Lower leg skin (tissue), 4 donors: ENCODE results near the gene DPP10. TPM values are rescaled to one million over a fixed set of nuclear protein-coding genes. Genes with fewer than 3 reads are reported as not detected.

Source experiments
- DNase-seq, 2 donors: peaks; one replicate each; pipeline ENCODE4 v3.0.0-alpha.2; 2019; ENCODE audit warnings: low spot score in 2 of 2
- H3K4me3 ChIP-seq: fragments of 200-600 bp; sonication (generic); 2 replicates; pipeline ENCODE4 v1.5.1; 2017; ENCODE audit warnings: mild to moderate bottlenecking, low read depth; ENCODE audit not compliant: poor library complexity, severe bottlenecking
- CTCF ChIP-seq, 3 donors: fragments of 450-650 bp; IDR thresholded peaks; one replicate each; pipeline ENCODE4 v1.5.1; 2016; ENCODE audit warnings: antibody characterized with exemption in 3 of 3, mild to moderate bottlenecking in 3 of 3, moderate library complexity in 2 of 3
- POLR2A ChIP-seq, 2 donors: fragments of 450-650 bp; IDR thresholded peaks; one replicate each; pipeline ENCODE4 v1.6.1; 2016 to 2017; ENCODE audit warnings: antibody characterized with exemption in 2 of 2, mild to moderate bottlenecking in 1 of 2, moderate library complexity in 1 of 2
- WGBS, 2 donors: methylation state at CpG; one replicate each; pipeline ENCODE4 v1.1.5; 2018; 5-methylcytosine and 5-hydroxymethylcytosine counted together
- intact Hi-C: fragments of 100-400 bp; cut with DNase I; formaldehyde crosslinking; loops from one replicate; pipeline ENCODE4 v1.15.0; 2023; ENCODE audit warnings: low total_unique reads
- total RNA-seq, 4 donors: library from RNA; depleted of rRNA; stranded (reverse); fragments of >200 nt; gene quantifications; one replicate each; pipeline ENCODE4 v1.1.0, GENCODE V29; 2016

Gene DPP10
- total RNA-seq, 4 donors from 2014 or later = 1.1 TPM; not detected in 3

- intact Hi-C loops = no loop called here
- TF ChIP-seq CTCF (IDR thresholded peaks at IDR 0.05) = no peak
- no peak for TF ChIP-seq POLR2A (IDR thresholded peaks at IDR 0.05)
- 68 to 75% methylated on average over 4 of the region's 4 CpGs for WGBS, 2 donors
- DNase-seq = no peak
- no peak overlapping the region for H3K4me3 ChIP-seq
These were observed 310.0 kb downstream of the DPP10 start for GRCh38 chr2:114752425-114752824.

- WGBS, 2 donors = 91 to 93% methylated on average over 2 of the region's 2 CpGs
- intact Hi-C loops = no loop called here
- TF ChIP-seq CTCF (IDR thresholded peaks at IDR 0.05) (no peak), POLR2A (IDR thresholded peaks at IDR 0.05) (no peak)
- DNase-seq = no peak
- H3K4me3 ChIP-seq = no peak overlapping the region
These were observed 310.7 kb downstream of the DPP10 start for GRCh38 chr2:114753145-114753544.

GRCh38 chr2:114754907-114755563 lies 312.6 kb downstream of the DPP10 start:
- intact Hi-C loops = no loop called here
- 65 to 68% methylated on average over 3 of the region's 3 CpGs for whole genome bisulfite sequencing, 2 donors
- no peak overlapping the region for H3K4me3 ChIP-seq
- DNase-seq = no peak
- TF ChIP-seq POLR2A (IDR thresholded peaks at IDR 0.05) = no peak
- no peak for TF ChIP-seq CTCF (IDR thresholded peaks at IDR 0.05)

GRCh38 chr2:114762376-114762775 lies 319.9 kb downstream of the DPP10 start:
- TF ChIP-seq POLR2A (IDR thresholded peaks at IDR 0.05) (no peak), CTCF (IDR thresholded peaks at IDR 0.05) (no peak)
- no peak for DNase-seq
- H3K4me3 ChIP-seq = no peak overlapping the region
- intact Hi-C loops = no loop called here
- WGBS, 2 donors = 51 to 68% methylated on average over 1 of the region's 1 CpG

- 53 to 63% methylated on average over 6 of the region's 6 CpGs for WGBS, 2 donors
- no peak overlapping the region for H3K4me3 ChIP-seq
- intact Hi-C loops = no loop called here
- DNase-seq = no peak
- TF ChIP-seq POLR2A (IDR thresholded peaks at IDR 0.05) (no peak), CTCF (IDR thresholded peaks at IDR 0.05) (no peak)
These were observed 320.5 kb downstream of the DPP10 start for GRCh38 chr2:114762986-114763385.

GRCh38 chr2:114769110-114769509 lies 326.7 kb downstream of the DPP10 start:
- intact Hi-C loops = no loop called here
- no peak overlapping the region for H3K4me3 ChIP-seq
- 58 to 60% methylated on average over 4 of the region's 4 CpGs for WGBS, 2 donors
- no peak for TF ChIP-seq POLR2A (IDR thresholded peaks at IDR 0.05)
- no peak for TF ChIP-seq CTCF (IDR thresholded peaks at IDR 0.05)
- no peak for DNase-seq
